K562 (cell line): ENCODE results near the gene TECRL. TPM values are rescaled to one million over a fixed set of nuclear protein-coding genes. Genes with fewer than 3 reads are reported as not detected.

Source experiments
- ATAC-seq: fragments of 200-7000 bp; cut with Tn5 transposase; 3 replicates; pipeline ENCODE4 v1.9.1; 2020; ENCODE audit warnings: moderate library complexity
- BruUV-seq: library from RNA; stranded (reverse); fragments of 400-500 nt; replicated peaks from 2 replicates; lab custom pipeline; 2021; lab: Mats Ljungman, UMichigan
- CTCF ChIA-PET: fragments of 300-600 bp; formaldehyde crosslinking; extraction: SDS; loops from one replicate; lab custom pipeline; 2021; ENCODE audit warnings: low intra/inter-chr PET ratio; lab: Yijun Ruan, JAX
- POLR2A ChIA-PET: fragments of 300-600, 350-650 bp; sonication (Branson Sonifier 250); formaldehyde crosslinking; extraction: SDS; loops from one replicate; lab custom pipeline; 2021; ENCODE audit warnings: antibody characterized with exemption, inconsistent platforms; lab: Yijun Ruan, JAX
- DNase-seq, 4 experiments: peaks; one replicate each; pipeline versions ENCODE4 v3.0.0 to v3.0.0-alpha.2; 2011 to 2018; ENCODE audit warnings: low spot score in 3 of 4, mixed read lengths in 3 of 4; ENCODE audit errors: extremely low read depth in 1 of 4
- FAIRE-seq: peaks from 2 replicates; lab custom pipeline; 2011; peaks lifted over from hg19 to GRCh38; lab: Jason Lieb, UNC
- H2AFZ ChIP-seq: 2 replicates; pipeline ENCODE4 v1.6.0; 2011; ENCODE audit warnings: low read depth, low read length, control low read depth, inconsistent platforms
- H3K27ac ChIP-seq: fragments of 200-600 bp; 3 replicates; pipeline ENCODE4 v1.8.0; 2011; ENCODE audit warnings: low read depth, mild to moderate bottlenecking, control low read depth, inconsistent platforms, low read length, moderate library complexity, mixed read lengths; ENCODE audit errors: extremely low read depth
- H3K27me3 ChIP-seq, 2 experiments: fragments of 300-600 bp in 1 of 2; 2 replicates in 1 of 2; 3 replicates in 1 of 2; pipeline versions ENCODE4 v1.6.0 to v1.8.0; 2011; ENCODE audit warnings: inconsistent platforms in 2 of 2, low read length in 2 of 2, mild to moderate bottlenecking in 1 of 2, mixed read lengths in 1 of 2, moderate library complexity in 1 of 2; ENCODE audit not compliant: control insufficient read depth in 2 of 2, insufficient read depth in 2 of 2
- H3K36me3 ChIP-seq: fragments of 300-600 bp; 3 replicates; pipeline ENCODE4 v1.8.0; 2011; ENCODE audit warnings: mild to moderate bottlenecking, low read length, inconsistent platforms; ENCODE audit not compliant: control insufficient read depth, insufficient read depth
- H3K4me1 ChIP-seq, 2 experiments: fragments of 200-600 bp in 1 of 2; replicated peaks in 1 of 2; 2 replicates in 1 of 2; 3 replicates in 1 of 2; pipeline versions ENCODE4 v1.5.1 to v1.8.0; 2011; ENCODE audit warnings: inconsistent platforms in 2 of 2, low read length in 2 of 2, mild to moderate bottlenecking in 1 of 2, mixed read lengths in 1 of 2, moderate library complexity in 1 of 2; ENCODE audit not compliant: control insufficient read depth in 2 of 2, insufficient read depth in 2 of 2
- H3K4me2 ChIP-seq: 2 replicates; pipeline ENCODE4 v1.6.1; 2011; ENCODE audit warnings: low read length, control low read depth, inconsistent platforms, mixed read lengths; ENCODE audit not compliant: insufficient read depth
- H3K4me3 ChIP-seq: fragments of 200-600 bp; sonication (generic), shearing (Covaris generic); 2 replicates; pipeline ENCODE4 v1.5.1; 2016; ENCODE audit warnings: control low read depth, inconsistent platforms
- H3K79me2 ChIP-seq: fragments of 200-600 bp; 3 replicates; pipeline ENCODE4 v1.8.0; 2011; ENCODE audit warnings: low read length, inconsistent platforms; ENCODE audit not compliant: control insufficient read depth, insufficient read depth
- H3K9ac ChIP-seq, 2 experiments: 2 replicates each; pipeline versions ENCODE4 v1.6.0 to v1.6.1; 2011; ENCODE audit warnings: low read depth in 2 of 2, low read length in 2 of 2, control low read depth in 1 of 2, inconsistent platforms in 1 of 2, mild to moderate bottlenecking in 1 of 2, mixed read lengths in 1 of 2; ENCODE audit not compliant: insufficient read depth in 1 of 2
- H3K9me1 ChIP-seq: one replicate; pipeline ENCODE4 v1.6.0; 2011; ENCODE audit warnings: inconsistent platforms, mild to moderate bottlenecking, low read length, moderate library complexity; ENCODE audit not compliant: control insufficient read depth, insufficient read depth
- H3K9me3 ChIP-seq: replicated peaks from 2 replicates; pipeline ENCODE4 v1.5.1; 2011; ENCODE audit warnings: low read depth, low read length, inconsistent platforms; ENCODE audit not compliant: control insufficient read depth, insufficient read depth
- H4K20me1 ChIP-seq: replicated peaks from 2 replicates; pipeline ENCODE4 v1.6.1; 2011; ENCODE audit warnings: low read length, inconsistent platforms, mixed read lengths; ENCODE audit not compliant: control insufficient read depth, insufficient read depth
- DMBX1 ChIP-seq: fragments of 250-450 bp; sonication (Bioruptor Pico); IDR thresholded peaks from 2 replicates; pipeline ENCODE4 v1.8.0; 2022; ENCODE audit warnings: inconsistent platforms, mild to moderate bottlenecking, moderate library complexity, borderline replicate concordance
- ETS2 ChIP-seq: IDR thresholded peaks from 2 replicates; pipeline ENCODE4 v1.6.1; 2016; ENCODE audit warnings: borderline replicate concordance, missing genetic modification characterization, mild to moderate bottlenecking, moderate library complexity, missing compliant biosample characterization; ENCODE audit not compliant: poor library complexity, severe bottlenecking
- ETV1 ChIP-seq: fragments of 450-650 bp; conservative IDR thresholded peaks from 2 replicates; pipeline ENCODE4 v1.6.1; 2016; ENCODE audit warnings: missing genetic modification characterization, control low read depth, low read depth, missing compliant biosample characterization
- HSF4 ChIP-seq: fragments of 250-450 bp; sonication (Bioruptor Pico); IDR thresholded peaks from 2 replicates; pipeline ENCODE4 v2.1.2; 2022; ENCODE audit warnings: mild to moderate bottlenecking, moderate library complexity, borderline replicate concordance
- MIER1 ChIP-seq: fragments of 450-650 bp; IDR thresholded peaks from 2 replicates; pipeline ENCODE4 v1.6.1; 2016; ENCODE audit warnings: antibody characterized with exemption, mild to moderate bottlenecking, low read depth
- TAF15 ChIP-seq: fragments of 200-400 bp; formaldehyde crosslinking; IDR thresholded peaks from 2 replicates; pipeline ENCODE4 v1.6.1; 2017; ENCODE audit warnings: mild to moderate bottlenecking, low read depth, low read length, moderate library complexity
- ZNF121 ChIP-seq: sonication (generic); formaldehyde crosslinking; conservative IDR thresholded peaks from 2 replicates; pipeline ENCODE4 v1.8.0; 2022; ENCODE audit warnings: missing genetic modification reagents
- ZNF444 ChIP-seq: fragments of 250-450 bp; sonication (Bioruptor Pico); IDR thresholded peaks from 2 replicates; pipeline ENCODE4 v1.4.0; 2020; ENCODE audit warnings: mild to moderate bottlenecking, moderate library complexity
- WGBS: fragments of 100-300 bp; shearing (Covaris generic); methylation state at CpG from one replicate; pipeline ENCODE4 v1.1.6; 2016; ENCODE audit warnings: low coverage, mixed read lengths; ENCODE audit not compliant: insufficient coverage; ENCODE audit errors: missing lambda C conversion rate; 5-methylcytosine and 5-hydroxymethylcytosine counted together
- in situ Hi-C: fragments of 300-500 bp; cut with MboI; formaldehyde crosslinking; loops from 4 replicates; pipeline ENCODE4 v1.15.0; 2018; ENCODE audit warnings: inconsistent platforms, mixed read lengths
- intact Hi-C: fragments of 100-400 bp; cut with micrococcal nuclease; formaldehyde crosslinking; loops from 2 replicates; pipeline ENCODE4 v1.14.2; 2022
- polyA plus RNA-seq, 8 experiments: library from polyadenylated mRNA; depleted of rRNA in 4 of 8; stranded (reverse) in 5 of 8; unstranded in 3 of 8; fragments of >200 nt; fragmentation: Nextera tagmentation in 2 of 8; fragmentation: Illumina TruSeq in 1 of 8; extraction: Ambion mirVana in 2 of 8; extraction: Trizol in 1 of 8; gene quantifications; 2 replicates each; pipeline versions ENCODE4 v1.2.1 to v1.2.3, GENCODE V29; 2011 to 2014; ENCODE audit warnings: inconsistent platforms in 1 of 8, missing spikeins in 1 of 8
- total RNA-seq, 7 experiments: library from RNA; depleted of rRNA in 6 of 7; stranded (reverse); fragments of >200 nt in 6 of 7; fragmentation: Illumina TruSeq in 2 of 7; extraction: Trizol in 2 of 7; gene quantifications; 2 replicates each; pipeline versions ENCODE4 v1.2.1 to v1.2.3, GENCODE V29; 2011 to 2021; ENCODE audit warnings: low replicate concordance in 1 of 7
- TF ChIP-seq, protein P1 (sequence below): fragments of 250-450 bp; sonication (Bioruptor Pico); IDR thresholded peaks from 2 replicates; pipeline ENCODE4 v1.4.0; 2020; ENCODE audit warnings: mild to moderate bottlenecking
- TF ChIP-seq, protein P2 (sequence below): fragments of 450-650 bp; IDR thresholded peaks from 2 replicates; pipeline ENCODE4 v1.6.1; 2016

TECRL gene
- total and polyA plus RNA-seq, 9 of the 15 experiments (the other 6 are each of a cell fraction or from before 2014, with no cell fraction given), result not detected

DNA sequence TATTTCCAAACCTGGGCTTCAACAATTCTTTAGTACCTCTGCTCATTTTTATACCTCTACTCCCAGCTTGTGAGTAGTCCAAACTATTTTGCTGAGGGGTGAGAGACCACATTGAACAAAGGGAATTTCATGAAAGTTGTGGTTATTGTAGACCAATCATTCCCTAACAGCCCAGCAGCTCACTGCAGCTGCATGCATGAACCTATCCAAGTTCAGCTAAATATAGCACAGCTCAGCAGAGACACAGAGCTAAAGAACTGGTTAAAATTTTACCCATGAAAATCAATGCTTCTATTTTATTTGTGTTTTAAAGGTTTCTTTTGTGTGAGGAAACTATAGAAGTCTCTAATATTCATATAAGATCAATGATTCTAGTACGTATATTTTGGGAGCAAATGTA, 82.7 kb downstream of the TECRL start (continued):
- TF ChIP-seq, protein P1, sequence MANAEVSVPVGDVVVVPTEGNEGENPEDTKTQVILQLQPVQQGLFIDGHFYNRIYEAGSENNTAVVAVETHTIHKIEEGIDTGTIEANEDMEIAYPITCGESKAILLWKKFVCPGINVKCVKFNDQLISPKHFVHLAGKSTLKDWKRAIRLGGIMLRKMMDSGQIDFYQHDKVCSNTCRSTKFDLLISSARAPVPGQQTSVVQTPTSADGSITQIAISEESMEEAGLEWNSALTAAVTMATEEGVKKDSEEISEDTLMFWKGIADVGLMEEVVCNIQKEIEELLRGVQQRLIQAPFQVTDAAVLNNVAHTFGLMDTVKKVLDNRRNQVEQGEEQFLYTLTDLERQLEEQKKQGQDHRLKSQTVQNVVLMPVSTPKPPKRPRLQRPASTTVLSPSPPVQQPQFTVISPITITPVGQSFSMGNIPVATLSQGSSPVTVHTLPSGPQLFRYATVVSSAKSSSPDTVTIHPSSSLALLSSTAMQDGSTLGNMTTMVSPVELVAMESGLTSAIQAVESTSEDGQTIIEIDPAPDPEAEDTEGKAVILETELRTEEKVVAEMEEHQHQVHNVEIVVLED (CRISPR knock-in tag), result no peak
- TF ChIP-seq MIER1 (no peak), ETV1 (no peak), HSF4 (CRISPR knock-in tag) (no peak), DMBX1 (no peak), ZNF444 (CRISPR knock-in tag) (no peak), ETS2 (tag) (no peak), TAF15 (no peak)
- TF ChIP-seq, protein P2, sequence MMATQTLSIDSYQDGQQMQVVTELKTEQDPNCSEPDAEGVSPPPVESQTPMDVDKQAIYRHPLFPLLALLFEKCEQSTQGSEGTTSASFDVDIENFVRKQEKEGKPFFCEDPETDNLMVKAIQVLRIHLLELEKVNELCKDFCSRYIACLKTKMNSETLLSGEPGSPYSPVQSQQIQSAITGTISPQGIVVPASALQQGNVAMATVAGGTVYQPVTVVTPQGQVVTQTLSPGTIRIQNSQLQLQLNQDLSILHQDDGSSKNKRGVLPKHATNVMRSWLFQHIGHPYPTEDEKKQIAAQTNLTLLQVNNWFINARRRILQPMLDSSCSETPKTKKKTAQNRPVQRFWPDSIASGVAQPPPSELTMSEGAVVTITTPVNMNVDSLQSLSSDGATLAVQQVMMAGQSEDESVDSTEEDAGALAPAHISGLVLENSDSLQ, result no peak

DNA sequence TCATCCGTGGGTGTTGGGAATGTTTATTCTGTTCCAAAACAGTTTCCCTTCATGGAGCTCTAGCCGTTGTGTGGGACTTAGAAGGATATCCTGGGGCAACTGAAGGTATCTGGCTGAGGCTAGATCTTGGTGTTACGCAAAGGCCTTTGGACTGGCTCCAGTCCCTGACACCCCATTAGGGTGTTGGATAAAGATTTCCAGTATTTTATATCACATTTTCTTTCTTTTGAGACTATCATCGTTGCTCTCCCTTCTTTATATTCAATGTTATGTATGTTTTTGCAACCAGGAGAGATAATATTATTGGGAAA, 103.0 kb downstream of the TECRL start:
- in situ Hi-C loops, result no loop called here
- Histone ChIP-seq H4K20me1 (no peaks in the 10 kb centered on the region), H3K27me3 (no peaks in the 10 kb centered on the region), H3K4me1 (no peaks in the 10 kb centered on the region), H3K9me3 (0 out of 2 replicates have a peak, but pooled peaks cover 3% of the 10 kb centered on the region), H3K9me1 (no peaks in the 10 kb centered on the region), H2AFZ (no peak overlapping the region), H3K36me3 (no peaks in the 10 kb centered on the region), H3K9ac (no peak overlapping the region)
- ChIA-PET POLR2A (no interaction called here), CTCF (no interaction called here)
- ATAC-seq (no peak), FAIRE-seq (no peak), DNase-seq (no peak)
- intact Hi-C loops, result no loop called here
- BruUV-seq, result no TSS peak
- no peak for TF ChIP-seq ZNF121 (CRISPR knock-in tag)
- no peak for TF ChIP-seq MIER1
- TF ChIP-seq, all 486 proteins: peak for 0
- H3K4me2 ChIP-seq, result no peak overlapping the region
- no peaks in the 10 kb centered on the region for H3K79me2 ChIP-seq
- H3K4me3 ChIP-seq, result no peak overlapping the region
- H3K27ac ChIP-seq, result no peak overlapping the region
- 2% methylated on average over 4 of the region's 4 CpGs for WGBS
